GM12878 (cell line): ENCODE data around the gene PLEKHN1.

Experiments used
- MAX ChIP-seq: IDR thresholded peaks from 2 replicates; pipeline ENCODE4 v1.6.1; 2012; ENCODE audit warnings: low read depth, low read length, improper control_type of control experiment
- RFX5 ChIP-seq: IDR thresholded peaks from 2 replicates; pipeline ENCODE4 v1.6.1; 2011; ENCODE audit warnings: low read depth, low read length, improper control_type of control experiment
- SIN3A ChIP-seq: IDR thresholded peaks from 2 replicates; pipeline ENCODE4 v1.6.1; 2012; ENCODE audit warnings: low read depth, low read length, improper control_type of control experiment

DNA sequence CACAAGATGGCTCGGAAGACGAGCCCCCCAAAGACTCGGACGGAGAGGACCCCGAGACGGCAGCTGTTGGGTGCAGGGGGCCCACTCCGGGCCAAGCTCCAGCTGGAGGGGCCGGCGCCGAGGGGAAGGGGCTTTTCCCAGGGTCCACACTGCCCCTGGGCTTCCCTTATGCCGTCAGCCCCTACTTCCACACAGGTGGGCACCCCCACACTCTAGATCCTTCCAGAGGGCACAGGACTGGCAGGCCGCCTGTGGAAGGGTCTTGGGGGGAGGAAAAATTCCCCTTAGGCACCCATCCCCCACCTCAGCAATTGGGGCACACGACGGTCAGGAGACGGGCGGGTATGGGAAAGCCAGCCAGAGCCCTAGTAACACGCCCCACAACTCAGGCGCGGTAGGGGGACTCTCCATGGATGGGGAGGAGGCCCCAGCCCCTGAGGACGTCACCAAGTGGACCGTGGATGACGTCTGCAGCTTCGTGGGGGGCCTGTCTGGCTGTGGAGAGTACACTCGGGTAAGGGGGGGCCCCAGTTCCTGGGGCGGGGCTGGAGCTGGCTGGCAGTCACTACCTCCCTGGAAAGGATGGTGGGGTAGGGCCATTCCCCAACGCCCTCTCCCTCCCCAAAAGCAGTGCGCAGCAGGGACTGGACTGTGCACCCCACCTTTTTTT lies 23.3 kb upstream of the PLEKHN1 start:
- TF ChIP-seq SIN3A: no peak
- no peak for TF ChIP-seq MAX
- TF ChIP-seq RFX5: no peak
